Sigmoid colon (tissue), 4 donors: ENCODE measurements around the gene UBA6.

ENCODE experiments used
- POLR2A ChIP-seq, 2 donors: fragments of 450-650 bp; IDR thresholded peaks; one replicate each; pipeline ENCODE4 v1.6.1; 2016; ENCODE audit warnings: antibody characterized with exemption in 2 of 2, mild to moderate bottlenecking in 2 of 2, moderate library complexity in 2 of 2
- POLR2AphosphoS5 ChIP-seq, 4 donors: sonication (generic); formaldehyde crosslinking; IDR thresholded peaks; one replicate each; pipeline ENCODE4 v1.6.1; 2017; ENCODE audit warnings: antibody characterized with exemption in 4 of 4
- TF ChIP-seq, protein P1 (sequence below), 4 experiments: fragments of 450-650 bp in 3 of 4; fragments of 200-600 bp in 1 of 4; IDR thresholded peaks; one replicate each; pipeline ENCODE4 v1.5.1; 2016 to 2019; ENCODE audit warnings: antibody characterized with exemption in 4 of 4, mild to moderate bottlenecking in 3 of 4, moderate library complexity in 2 of 4

DNA sequence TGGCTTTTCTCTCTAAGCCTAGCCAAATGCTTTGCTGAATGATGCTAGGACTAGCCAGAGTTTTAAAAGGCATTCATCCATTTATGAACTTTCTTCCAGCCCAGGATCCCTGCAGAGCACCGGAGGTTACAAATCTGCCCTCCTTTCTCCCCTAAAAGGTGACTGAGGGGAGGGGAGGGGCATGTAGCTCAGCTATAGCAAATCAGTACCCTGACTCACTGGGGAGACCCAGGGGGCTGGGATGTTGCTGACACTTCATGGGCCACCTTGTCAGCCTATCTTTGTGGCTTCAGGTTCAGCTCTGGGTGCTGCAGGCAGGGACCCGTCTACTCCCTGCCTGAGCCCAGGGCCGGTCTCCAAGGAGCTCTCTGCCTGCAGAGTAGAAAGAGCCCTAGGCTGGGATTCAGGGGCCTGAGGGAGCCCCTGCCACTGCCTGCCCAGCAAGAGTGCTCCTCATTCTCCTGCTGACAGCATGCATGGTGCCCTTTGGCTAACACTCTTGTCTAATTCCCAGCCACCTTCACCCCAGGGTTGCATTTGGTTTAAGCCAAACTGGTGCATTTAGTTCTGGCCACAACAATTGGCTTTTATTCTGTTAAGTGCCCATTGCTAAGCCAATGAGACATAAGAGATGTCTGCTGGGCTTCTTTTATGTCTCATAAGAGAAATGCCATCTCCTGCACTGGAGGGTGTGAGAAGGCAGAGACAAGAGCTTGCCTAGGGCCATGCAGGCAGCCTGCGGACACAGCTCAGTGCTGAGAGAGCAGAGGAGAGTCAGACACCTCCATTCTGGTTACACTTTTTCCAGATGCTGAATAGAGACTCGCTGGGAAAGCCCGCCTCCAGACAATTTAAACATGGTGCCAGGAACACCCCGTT lies 11.9 kb upstream of the UBA6 start:
- TF ChIP-seq, protein P1, sequence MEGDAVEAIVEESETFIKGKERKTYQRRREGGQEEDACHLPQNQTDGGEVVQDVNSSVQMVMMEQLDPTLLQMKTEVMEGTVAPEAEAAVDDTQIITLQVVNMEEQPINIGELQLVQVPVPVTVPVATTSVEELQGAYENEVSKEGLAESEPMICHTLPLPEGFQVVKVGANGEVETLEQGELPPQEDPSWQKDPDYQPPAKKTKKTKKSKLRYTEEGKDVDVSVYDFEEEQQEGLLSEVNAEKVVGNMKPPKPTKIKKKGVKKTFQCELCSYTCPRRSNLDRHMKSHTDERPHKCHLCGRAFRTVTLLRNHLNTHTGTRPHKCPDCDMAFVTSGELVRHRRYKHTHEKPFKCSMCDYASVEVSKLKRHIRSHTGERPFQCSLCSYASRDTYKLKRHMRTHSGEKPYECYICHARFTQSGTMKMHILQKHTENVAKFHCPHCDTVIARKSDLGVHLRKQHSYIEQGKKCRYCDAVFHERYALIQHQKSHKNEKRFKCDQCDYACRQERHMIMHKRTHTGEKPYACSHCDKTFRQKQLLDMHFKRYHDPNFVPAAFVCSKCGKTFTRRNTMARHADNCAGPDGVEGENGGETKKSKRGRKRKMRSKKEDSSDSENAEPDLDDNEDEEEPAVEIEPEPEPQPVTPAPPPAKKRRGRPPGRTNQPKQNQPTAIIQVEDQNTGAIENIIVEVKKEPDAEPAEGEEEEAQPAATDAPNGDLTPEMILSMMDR (IDR thresholded peaks at IDR 0.05) = no peak
- TF ChIP-seq POLR2A (IDR thresholded peaks at IDR 0.05) (no peak), POLR2AphosphoS5 (IDR thresholded peaks at IDR 0.05) (no peak)
